ENCODE results near the gene UPF3A.

DNA sequence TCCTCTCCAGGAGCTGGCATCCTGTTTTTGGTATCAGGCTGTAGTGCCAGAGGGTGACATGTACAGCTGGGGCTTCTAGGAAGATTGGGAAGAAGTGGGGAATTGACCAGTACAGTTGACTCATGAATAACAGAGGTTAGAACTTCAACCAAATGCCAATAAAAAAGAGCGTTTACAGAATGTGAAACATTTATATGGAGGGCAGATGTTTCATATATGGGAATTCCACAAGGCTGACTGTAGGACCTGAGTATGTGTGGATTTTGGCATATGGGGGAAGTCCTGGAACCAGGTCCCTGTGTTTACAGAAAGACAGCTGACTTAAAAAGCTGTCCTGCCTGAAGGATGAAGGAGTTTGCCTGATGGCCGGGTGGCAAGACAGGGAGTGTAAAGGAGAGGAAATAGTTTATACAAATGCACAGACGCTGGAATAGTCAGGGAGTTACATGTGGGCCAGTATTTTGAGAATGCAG lies 38.1 kb downstream of the UPF3A start:
- TF ChIP-seq POLR2AphosphoS5 (IDR thresholded peaks at IDR 0.05; ENCODE audit: low read depth, low read length), result no peak
- TF ChIP-seq POLR2A (IDR thresholded peaks at IDR 0.05; ENCODE audit: low read depth, low read length), result no peak
- no peak for TF ChIP-seq SPI1 (IDR thresholded peaks at IDR 0.05; ENCODE audit: low read depth, low read length)
- TF ChIP-seq TAF1 (IDR thresholded peaks at IDR 0.05; ENCODE audit: low read depth, low read length), result no peak
- TF ChIP-seq POU2F2 (IDR thresholded peaks at IDR 0.05; ENCODE audit: low read depth, low read length), result no peak

Measured in GM12891 (cell line).